Hepatocyte (in vitro differentiated cells): Measurements from ENCODE around the gene NFIA.

ENCODE experiments used
- CTCF ChIP-seq: fragments of 200-600 bp; sonication (generic); IDR thresholded peaks from 2 replicates; pipeline ENCODE4 v1.5.1; 2016; ENCODE audit warnings: antibody characterized with exemption, mild to moderate bottlenecking; ENCODE audit not compliant: poor library complexity
- EZH2phosphoT487 ChIP-seq: fragments of 200-600 bp; sonication (generic); IDR thresholded peaks from one replicate; pipeline ENCODE4 v1.6.1; 2018; ENCODE audit warnings: antibody characterized with exemption, mild to moderate bottlenecking, low read depth, moderate library complexity; ENCODE audit not compliant: unreplicated experiment, severe bottlenecking

DNA sequence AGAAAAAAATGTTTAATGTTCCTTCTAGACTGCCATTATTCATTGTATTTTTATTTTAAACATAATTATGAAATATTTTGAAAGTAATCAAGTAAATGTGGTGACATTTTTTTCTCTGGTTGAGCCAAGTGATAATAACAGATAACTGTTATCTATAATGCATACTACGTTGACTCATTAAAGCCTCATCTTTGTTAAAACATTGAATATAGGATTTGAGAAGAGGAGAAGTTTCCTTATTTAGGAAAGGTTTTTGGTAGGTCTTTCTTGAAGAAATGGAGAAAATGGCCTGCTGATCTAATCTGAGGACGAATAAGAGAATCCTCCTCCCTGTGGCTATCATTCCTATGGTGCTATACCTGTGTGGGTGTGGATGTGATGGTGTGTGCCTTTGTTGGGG lies 89.0 kb downstream of the NFIA start:
- TF ChIP-seq CTCF: no peak
- no peak for TF ChIP-seq EZH2phosphoT487
